Mononuclear cell (primary cell): ENCODE measurements around the gene SCGN. TPM values are rescaled to one million over a fixed set of nuclear protein-coding genes. Genes with fewer than 3 reads are reported as not detected.

Experiments
- H3K27me3 ChIP-seq: 2 replicates; pipeline ENCODE4 v1.6.0; 2011; ENCODE audit warnings: low read length, control low read depth; ENCODE audit not compliant: insufficient read depth
- H3K4me1 ChIP-seq: 2 replicates; pipeline ENCODE4 v1.5.1; 2011; ENCODE audit warnings: mild to moderate bottlenecking, low read length, control low read depth; ENCODE audit not compliant: insufficient read depth
- H3K4me3 ChIP-seq: 2 replicates; pipeline ENCODE4 v1.5.1; 2011; ENCODE audit warnings: mild to moderate bottlenecking, low read length, moderate library complexity
- H3K9me3 ChIP-seq: 2 replicates; pipeline ENCODE4 v1.5.1; 2011; ENCODE audit warnings: low read depth, mild to moderate bottlenecking, control low read depth, low read length
- total RNA-seq: library from RNA; depleted of rRNA; stranded (reverse); fragments of >200 nt; gene quantifications from one replicate; pipeline ENCODE4 v1.2.3, GENCODE V29; 2012

SCGN gene
- total RNA-seq, 1 donor = not detected

DNA sequence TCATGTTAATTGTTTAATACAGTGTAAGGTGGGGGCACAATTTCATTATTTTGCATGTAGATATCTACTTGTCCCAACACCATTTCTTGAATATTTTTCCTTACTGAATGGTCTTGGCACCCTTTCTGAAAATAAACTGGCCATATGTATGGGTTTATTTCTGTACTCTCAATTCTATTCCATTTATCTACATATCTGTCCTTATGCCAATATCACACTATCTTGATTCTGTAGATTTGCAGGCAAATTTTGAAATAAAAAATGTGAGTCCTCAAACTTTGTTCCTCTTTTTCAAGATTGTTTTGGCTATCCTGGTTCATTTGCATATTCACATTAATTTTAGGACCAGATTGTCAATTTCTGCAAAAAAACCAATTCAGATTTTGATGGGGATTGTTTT is 34.8 kb downstream of the SCGN start:
- no peak overlapping the region for H3K4me3 ChIP-seq
- H3K27me3 ChIP-seq = peaks cover 4% of the 10 kb centered on the region
- no peaks in the 10 kb centered on the region for H3K9me3 ChIP-seq
- no peaks in the 10 kb centered on the region for H3K4me1 ChIP-seq

DNA sequence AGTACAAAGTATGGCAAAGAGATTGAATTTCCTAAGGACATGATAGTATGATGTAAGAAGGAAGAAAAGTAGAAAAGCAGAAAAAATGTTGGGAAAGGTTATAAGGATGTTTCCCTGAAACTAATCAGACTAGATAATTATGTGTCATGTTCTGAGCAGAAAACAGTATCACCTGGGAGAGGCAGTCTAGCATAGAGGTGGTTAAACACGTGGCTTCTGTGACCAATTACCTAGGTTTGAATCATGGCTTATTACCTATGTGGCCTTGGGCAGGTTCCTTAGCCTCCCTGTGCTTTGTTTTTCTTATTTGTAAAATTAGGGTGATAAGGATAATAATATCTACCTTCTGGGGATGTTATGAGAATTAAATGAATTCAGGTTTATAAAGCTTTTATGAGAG is 38.0 kb downstream of the SCGN start:
- Histone ChIP-seq H3K9me3 (no peaks in the 10 kb centered on the region), H3K4me3 (no peak overlapping the region), H3K27me3 (peaks cover 4% of the 10 kb centered on the region), H3K4me1 (no peaks in the 10 kb centered on the region)

GRCh38 chr6:25691894-25692293 is 39.9 kb downstream of the SCGN start:
- H3K27me3 ChIP-seq = peaks cover 7% of the 10 kb centered on the region
- H3K4me1 ChIP-seq = no peaks in the 10 kb centered on the region
- no peaks in the 10 kb centered on the region for H3K9me3 ChIP-seq
- no peak overlapping the region for H3K4me3 ChIP-seq

DNA sequence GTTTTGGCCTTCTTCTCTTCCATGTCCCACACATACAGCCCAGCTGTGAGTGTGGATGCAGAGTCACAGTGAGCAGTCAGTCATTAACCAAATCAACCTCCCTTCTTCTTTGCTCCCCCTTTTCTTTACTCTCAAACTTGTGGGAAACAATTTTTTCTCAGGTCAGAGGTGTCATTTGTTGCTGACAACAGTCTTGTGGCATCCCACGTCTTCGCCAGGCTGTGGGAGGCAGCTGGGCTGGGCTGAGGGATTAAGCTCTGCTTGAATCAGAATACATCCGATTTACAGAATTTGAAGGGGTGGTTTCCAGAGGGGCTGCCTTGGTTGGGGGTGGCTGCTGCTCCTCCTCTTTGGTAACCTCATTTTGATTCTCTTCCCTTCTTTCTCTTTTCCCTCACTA is 40.5 kb downstream of the SCGN start:
- Histone ChIP-seq H3K27me3 (peaks cover 3% of the 10 kb centered on the region), H3K9me3 (no peaks in the 10 kb centered on the region), H3K4me1 (no peaks in the 10 kb centered on the region), H3K4me3 (no peak overlapping the region)

- Histone ChIP-seq H3K27me3 (peaks cover 3% of the 10 kb centered on the region), H3K9me3 (no peaks in the 10 kb centered on the region), H3K4me3 (no peak overlapping the region), H3K4me1 (no peaks in the 10 kb centered on the region)
Observed at GRCh38 chr6:25694366-25694765, 42.4 kb downstream of the SCGN start.

- Histone ChIP-seq H3K9me3 (no peaks in the 10 kb centered on the region), H3K4me3 (no peak overlapping the region), H3K27me3 (peaks cover 3% of the 10 kb centered on the region), H3K4me1 (no peaks in the 10 kb centered on the region)
Observed at GRCh38 chr6:25695671-25696070, 43.7 kb downstream of the SCGN start.

DNA sequence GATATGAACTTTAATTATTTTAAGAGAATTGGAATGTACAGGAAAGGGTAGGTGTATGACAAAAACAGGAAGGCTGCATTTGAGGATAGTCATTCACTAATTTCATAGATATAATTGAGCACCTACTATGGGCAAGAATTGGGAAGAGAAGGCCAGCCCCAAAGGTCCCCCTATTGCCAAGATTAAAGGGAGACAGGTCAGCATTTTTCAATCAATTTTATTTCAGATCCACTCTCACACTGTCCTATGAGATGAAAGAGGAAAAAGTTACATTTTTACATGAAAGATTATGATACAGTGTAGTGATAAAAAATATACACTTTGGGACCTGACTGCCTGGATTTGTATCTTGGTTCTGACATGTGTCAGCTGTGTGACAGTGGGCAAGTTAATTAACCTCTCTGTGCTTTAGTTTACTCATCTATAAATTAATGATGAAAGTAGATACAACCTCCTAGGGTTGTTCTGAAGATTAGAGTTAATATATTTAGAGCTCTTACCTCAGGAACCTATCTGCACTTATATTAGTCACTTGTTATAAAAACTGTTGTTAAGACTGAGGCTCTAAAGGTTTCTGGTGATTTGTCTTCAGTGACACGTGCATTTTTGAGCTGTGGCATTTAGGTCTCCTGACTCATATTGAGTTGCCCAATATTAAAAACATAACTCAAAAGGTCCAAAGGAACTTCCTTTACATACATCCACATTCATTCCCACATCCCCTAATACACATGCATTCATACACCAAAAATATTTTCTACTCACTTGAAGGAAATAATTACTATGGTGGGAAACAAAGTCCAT is 45.7 kb downstream of the SCGN start:
- Histone ChIP-seq H3K4me3 (no peak overlapping the region), H3K27me3 (peaks cover 3% of the 10 kb centered on the region), H3K9me3 (no peaks in the 10 kb centered on the region), H3K4me1 (no peaks in the 10 kb centered on the region)

- Histone ChIP-seq H3K27me3 (peaks cover 3% of the 10 kb centered on the region), H3K4me1 (no peaks in the 10 kb centered on the region), H3K4me3 (no peak overlapping the region), H3K9me3 (no peaks in the 10 kb centered on the region)
Observed at GRCh38 chr6:25698631-25699030, 46.6 kb downstream of the SCGN start.

DNA sequence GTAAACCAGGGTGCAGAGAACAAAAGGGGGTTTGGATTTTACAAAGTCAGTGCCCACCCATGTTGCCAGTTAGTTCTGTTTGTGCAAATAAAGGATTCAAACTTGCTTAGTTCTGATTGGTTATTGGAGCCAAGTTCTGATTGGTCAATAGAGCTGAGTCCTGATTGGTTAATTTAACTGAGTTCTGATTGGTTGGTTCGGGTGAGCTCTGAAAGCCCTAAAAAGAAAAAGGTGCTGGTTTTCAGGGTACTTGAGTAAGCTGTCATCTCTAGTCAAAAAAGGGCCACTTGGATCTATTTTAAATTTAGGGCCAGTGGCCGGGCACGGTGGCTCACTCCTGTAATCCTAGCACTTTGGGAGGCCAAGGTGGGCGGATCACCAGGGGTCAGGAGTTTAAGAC is 47.6 kb downstream of the SCGN start:
- Histone ChIP-seq H3K4me3 (no peak overlapping the region), H3K27me3 (peaks cover 3% of the 10 kb centered on the region), H3K9me3 (no peaks in the 10 kb centered on the region), H3K4me1 (no peaks in the 10 kb centered on the region)

GRCh38 chr6:25700761-25701160 is 48.7 kb downstream of the SCGN start:
- H3K4me3 ChIP-seq = no peak overlapping the region
- H3K27me3 ChIP-seq = peaks cover 2% of the 10 kb centered on the region
- H3K9me3 ChIP-seq = no peaks in the 10 kb centered on the region
- no peaks in the 10 kb centered on the region for H3K4me1 ChIP-seq

- Histone ChIP-seq H3K4me1 (no peaks in the 10 kb centered on the region), H3K9me3 (no peaks in the 10 kb centered on the region)
Observed at GRCh38 chr6:25701807-25702206, 49.8 kb downstream of the SCGN start.

DNA sequence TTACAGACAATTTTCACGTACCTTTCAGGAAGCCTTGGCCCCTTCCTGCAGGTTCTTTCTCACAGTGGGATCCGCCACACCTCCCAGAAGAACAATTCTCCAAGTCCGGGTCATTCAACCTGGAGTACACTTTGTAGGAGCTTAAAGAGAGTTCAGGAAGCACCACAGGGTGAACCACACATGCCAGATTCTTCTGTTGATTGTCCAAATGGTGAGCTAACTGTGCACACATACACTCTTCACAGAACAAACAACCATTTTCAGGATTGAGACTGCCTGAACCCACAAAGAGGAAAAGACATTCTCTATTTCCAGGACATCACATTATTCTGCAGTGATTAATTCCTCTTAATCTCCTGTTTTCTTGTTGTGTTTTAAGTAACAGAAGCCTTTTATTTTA is 51.0 kb downstream of the SCGN start:
- Histone ChIP-seq H3K4me1 (no peaks in the 10 kb centered on the region), H3K9me3 (no peaks in the 10 kb centered on the region), H3K4me3 (no peak overlapping the region), H3K27me3 (peaks cover 3% of the 10 kb centered on the region)

More at GRCh38 chr6:25701807-25702206, 49.8 kb downstream of the SCGN start:
- Histone ChIP-seq H3K4me3 (no peak overlapping the region), H3K27me3 (no peaks in the 10 kb centered on the region)

DNA sequence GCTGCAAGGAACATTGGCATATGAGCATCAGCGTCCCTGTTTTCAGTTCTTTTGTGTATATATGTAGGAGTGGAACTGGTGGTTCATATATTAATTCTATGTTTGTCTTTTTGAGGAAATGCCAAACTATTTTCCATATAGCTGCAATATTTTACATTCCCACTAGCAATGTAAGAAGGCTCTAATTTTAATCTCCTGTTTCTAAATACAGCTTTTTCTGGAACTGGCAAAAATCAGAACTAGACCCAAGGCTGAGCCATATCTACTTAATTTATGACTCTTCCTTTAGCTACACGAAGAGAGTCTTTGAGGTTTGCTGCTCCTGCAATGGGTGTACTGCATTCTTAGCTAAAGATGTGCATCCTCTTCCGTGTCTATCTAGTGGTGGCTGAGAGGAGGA is 52.0 kb downstream of the SCGN start:
- peaks cover 3% of the 10 kb centered on the region for H3K27me3 ChIP-seq
- no peaks in the 10 kb centered on the region for H3K9me3 ChIP-seq
- no peak overlapping the region for H3K4me3 ChIP-seq
- no peaks in the 10 kb centered on the region for H3K4me1 ChIP-seq

DNA sequence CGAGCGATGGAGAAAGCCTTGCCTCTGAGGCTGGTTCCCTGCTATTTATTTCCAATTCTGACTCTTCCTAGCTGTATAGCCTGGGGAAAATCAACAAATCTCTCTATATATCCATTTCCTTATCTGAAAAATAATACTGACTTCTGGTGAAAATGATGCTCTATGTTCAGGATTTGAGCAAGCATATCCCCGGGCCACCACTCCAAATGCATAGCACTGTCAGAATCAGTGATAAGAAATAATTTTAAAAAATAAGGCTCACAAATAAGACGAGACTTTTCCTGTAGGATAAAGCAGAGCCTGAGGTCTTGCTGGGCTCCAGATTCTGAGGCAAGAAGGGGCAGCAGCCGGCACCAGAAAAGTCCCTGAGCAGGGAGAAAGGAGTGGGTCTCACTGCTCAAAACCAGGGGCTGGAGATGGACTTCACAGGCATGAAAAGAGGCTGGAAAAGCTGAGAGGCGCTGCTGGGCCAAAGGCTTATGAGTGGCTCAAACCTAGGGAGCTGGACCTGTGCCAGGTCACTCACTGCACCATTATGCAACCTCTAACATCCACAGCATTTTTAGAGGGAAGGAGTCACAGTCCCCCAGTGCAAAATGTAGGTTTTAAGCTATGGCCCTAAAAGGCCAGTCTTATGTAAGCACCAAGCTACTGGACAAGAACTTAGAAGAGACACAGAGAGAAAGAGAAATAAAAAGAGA is 54.4 kb downstream of the SCGN start:
- H3K4me1 ChIP-seq = no peaks in the 10 kb centered on the region
- H3K27me3 ChIP-seq = peaks cover 3% of the 10 kb centered on the region
- no peaks in the 10 kb centered on the region for H3K9me3 ChIP-seq
- no peak overlapping the region for H3K4me3 ChIP-seq

DNA sequence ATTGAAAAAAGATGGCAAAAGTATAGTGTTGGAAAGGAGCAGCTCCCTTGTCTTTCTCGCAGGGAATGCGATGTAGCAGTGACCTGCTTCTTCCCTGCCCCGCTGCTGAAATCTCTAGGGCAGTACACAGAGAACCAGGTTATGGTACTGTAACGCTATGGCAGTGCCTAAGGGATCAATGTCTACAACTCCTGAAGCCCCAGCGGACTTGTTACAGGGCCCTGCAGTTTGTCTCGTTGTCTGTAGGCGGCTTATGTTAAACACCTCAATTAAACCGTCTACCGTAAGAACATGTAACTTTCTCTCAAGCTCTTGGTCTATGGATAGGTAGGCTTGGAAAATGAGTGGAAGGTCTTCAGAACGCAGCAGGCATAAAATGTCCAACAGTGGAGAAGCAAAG is 57.7 kb downstream of the SCGN start:
- Histone ChIP-seq H3K4me3 (no peak overlapping the region), H3K9me3 (no peaks in the 10 kb centered on the region), H3K4me1 (peaks cover under 1% of the 10 kb centered on the region), H3K27me3 (peaks cover 3% of the 10 kb centered on the region)

GRCh38 chr6:25710287-25710686 is 58.3 kb downstream of the SCGN start:
- Histone ChIP-seq H3K4me3 (no peak overlapping the region), H3K4me1 (peaks cover 6% of the 10 kb centered on the region), H3K9me3 (no peaks in the 10 kb centered on the region), H3K27me3 (peaks cover 3% of the 10 kb centered on the region)
